Central memory CD4-positive, alpha-beta T cell (primary cell): Measurements from ENCODE around the gene CEP57.
A peak's percentile ranks its signal among the peaks of the same experiment; 100 is the strongest.

ENCODE experiments used
- DNase-seq: peaks from one replicate; pipeline ENCODE4 v3.0.0; 2022
- total RNA-seq, 3 experiments: gene quantifications; one replicate each; lab custom pipeline; 2026; lab: John Stamatoyannopoulos, UW

The CEP57 gene
- total RNA-seq: 65.9 to 136 (median 89.3) reads per million in 3 experiments

- DNase-seq: peak; percentile 94
Observed at GRCh38 chr11:95790123-95790932, at the start of gene CEP57. TSS of gene CEP57 (plus strand) at chr11:95790498. CDS start at chr11:95790699, 201 bp downstream.

GRCh38 chr11:95750101-95750500, 40.2 kb upstream of the CEP57 start:
- no peak for DNase-seq

GRCh38 chr11:95751515-95751914, 38.8 kb upstream of the CEP57 start:
- DNase-seq: no peak

DNA sequence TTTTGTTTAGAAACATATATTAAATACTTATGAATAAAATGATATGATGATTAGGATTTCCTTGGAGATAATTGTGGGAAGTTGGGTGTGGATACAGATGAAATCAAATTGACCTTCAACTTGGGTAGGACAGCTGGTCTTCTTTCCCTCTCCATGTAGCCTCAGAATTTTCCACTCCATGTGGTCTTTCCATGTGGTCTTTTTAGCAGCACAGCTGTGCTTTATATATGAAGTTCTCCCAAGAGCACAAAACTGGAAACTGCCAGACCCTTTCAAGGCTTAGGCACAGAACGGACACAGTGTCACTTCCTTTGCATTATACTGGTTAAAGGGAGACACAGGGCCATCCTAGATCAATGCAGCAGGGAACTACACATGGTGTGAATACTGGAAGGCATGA, 29.4 kb upstream of the CEP57 start:
- DNase-seq: no peak

GRCh38 chr11:95762534-95762933, 27.8 kb upstream of the CEP57 start:
- no peak for DNase-seq

GRCh38 chr11:95764267-95764898, 25.9 kb upstream of the CEP57 start:
- DNase-seq: peak; percentile 58

DNA sequence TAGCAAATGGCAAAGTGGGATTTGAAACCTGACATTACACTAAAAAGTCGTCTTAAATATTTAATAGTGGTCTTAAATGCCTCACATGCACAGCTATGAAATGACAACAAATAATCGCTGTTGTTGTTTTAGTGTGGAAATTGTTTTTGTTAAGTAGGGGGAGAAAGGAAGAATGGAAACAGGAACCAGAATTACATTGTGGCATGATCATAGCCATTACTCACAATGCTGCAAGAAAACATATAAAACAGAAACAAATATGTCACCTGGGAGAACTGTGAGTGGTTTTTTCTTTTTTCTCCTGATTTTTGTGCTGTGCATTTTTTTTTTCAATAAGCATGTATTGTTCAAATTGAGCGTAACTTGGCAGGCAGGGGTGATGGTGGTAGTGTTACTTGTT, 23.6 kb upstream of the CEP57 start:
- no peak for DNase-seq

- DNase-seq: no peak
Observed at GRCh38 chr11:95767498-95767897, 22.8 kb upstream of the CEP57 start.

DNA sequence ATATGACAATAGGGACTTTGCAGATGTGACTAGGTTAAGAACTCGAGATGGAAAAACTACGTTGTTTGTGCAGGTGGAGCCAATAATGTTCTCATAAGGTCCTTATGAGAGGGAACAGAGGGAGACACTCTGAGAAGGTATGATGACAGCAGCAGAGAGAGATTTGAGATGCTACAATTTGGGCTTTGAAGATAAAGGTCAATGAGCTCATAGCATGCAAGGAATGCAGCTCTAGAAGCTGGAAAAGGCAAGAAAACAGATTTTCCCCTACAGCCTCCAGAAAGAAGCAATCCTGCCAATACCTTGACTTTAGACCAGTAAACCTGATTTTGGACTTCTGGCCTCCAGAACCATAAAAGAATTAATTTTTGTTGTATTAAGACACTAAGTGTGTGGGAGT, 21.8 kb upstream of the CEP57 start:
- DNase-seq: no peak

DNA sequence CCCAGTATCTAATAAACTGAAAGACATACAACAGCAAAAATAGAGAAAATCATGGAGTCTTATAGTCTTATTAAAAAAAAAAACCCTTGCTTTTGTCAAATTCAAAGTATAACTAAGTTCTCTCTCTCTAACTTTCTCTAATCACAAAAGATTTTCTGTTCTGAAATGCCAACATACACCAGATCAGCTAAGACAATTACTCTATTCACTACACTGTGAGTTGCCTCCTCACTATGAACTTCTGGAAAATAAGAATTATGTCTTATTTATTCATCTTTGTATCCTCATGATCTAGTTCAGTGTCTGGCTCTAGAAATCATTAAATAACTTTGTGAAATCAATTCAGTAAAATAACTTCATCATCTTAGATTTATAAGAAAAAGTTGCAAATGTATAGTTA, 13.4 kb upstream of the CEP57 start:
- no peak for DNase-seq

- DNase-seq: no peak
Observed at GRCh38 chr11:95778699-95779098, 11.6 kb upstream of the CEP57 start.

GRCh38 chr11:95780544-95780943, 9.8 kb upstream of the CEP57 start:
- no peak for DNase-seq

DNA sequence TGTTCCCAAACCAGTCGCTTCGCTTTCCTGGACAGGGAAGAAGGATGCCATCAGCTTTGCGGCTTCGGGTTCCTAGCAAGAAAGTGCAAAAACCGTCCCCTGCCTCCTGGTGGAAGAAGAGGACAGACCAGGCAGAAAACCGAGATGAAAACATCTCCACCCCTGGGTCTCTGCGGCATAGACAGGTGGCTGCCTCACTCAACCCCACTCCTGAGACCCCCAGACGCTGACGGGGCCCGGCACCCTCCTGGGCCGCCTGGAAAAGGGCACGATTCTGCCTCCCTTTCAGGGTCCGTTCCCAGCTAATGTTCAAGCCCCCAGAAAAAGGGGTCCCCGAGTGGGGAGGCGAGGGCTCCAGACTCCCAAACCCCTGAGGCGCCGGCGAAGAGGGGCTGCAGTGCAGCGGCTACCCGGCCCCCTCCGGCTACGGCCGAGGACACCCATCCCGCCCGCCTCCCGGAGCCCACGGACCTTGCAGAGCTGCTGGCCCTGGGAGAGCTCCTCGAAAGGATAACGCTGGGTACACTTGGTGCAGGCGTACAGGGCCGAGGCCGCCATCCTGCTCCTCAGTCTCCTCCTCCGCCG, 1.3 kb upstream of the CEP57 start:
- peak; percentile 38 for DNase-seq

DNA sequence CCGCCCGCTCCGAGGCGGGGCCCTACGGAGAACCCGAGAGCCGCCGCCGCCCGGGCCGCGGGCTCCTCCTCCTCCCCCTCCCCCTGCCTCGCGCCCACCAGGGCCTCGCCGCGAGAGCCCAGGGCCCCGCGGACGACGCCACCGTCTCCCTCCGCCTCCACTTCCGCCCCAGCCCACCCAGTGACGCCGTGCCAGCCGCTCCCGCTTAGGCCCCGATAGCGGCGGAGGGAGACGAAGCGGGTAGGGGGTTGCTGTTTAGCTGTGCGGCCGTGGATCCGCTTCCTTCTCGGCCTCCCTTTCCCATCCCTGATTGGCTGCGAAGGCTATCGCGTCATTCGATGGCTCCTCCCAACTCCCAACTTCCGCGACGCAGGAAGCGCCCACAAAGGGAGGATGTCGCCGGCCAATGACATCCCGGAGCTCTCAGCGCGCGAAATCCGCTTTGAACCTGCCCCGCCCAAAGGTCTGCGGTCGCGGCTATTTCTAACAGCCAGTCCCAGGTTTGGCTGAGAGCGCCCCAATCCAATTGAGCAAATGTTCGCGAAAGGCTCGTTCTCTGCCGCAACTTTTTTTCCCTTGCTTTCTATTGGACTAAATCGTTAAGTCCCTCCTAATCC, 684 bp upstream of the CEP57 start, which contains the start of gene FAM76B:
FAM76B (minus strand) TSS at position 277 of the 617 bp plus-strand sequence. CDS start 304 bp downstream, outside the sequence.
- peak; percentile 99 for DNase-seq

GRCh38 chr11:95790933-95791708, 823 bp downstream of the CEP57 start:
- DNase-seq: peak; percentile 34

- DNase-seq: no peak
Observed at GRCh38 chr11:95791709-95792033, 1.4 kb downstream of the CEP57 start.

DNA sequence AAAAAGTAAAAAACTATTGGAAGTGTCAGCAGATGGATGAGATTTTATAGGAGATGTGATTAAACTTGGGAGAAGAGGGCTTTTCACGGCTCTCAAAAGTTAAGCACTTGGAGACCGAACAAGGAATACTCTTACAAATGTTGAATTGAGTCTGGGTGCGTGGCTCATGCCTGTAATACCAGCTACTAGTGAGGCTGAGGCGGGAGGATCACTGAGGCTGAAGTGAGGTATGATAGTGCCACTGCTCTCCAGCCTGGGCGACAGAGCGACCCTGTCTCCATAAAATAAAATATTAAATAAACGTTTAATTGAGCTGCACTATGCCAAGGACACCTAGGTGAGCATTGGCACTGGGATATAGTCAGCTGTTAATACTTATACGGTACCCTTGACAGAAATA, 1.9 kb downstream of the CEP57 start:
- DNase-seq: no peak

- no peak for DNase-seq
Observed at GRCh38 chr11:95792700-95793099, 2.4 kb downstream of the CEP57 start.

- no peak for DNase-seq
Observed at GRCh38 chr11:95793116-95793515, 2.8 kb downstream of the CEP57 start.

DNA sequence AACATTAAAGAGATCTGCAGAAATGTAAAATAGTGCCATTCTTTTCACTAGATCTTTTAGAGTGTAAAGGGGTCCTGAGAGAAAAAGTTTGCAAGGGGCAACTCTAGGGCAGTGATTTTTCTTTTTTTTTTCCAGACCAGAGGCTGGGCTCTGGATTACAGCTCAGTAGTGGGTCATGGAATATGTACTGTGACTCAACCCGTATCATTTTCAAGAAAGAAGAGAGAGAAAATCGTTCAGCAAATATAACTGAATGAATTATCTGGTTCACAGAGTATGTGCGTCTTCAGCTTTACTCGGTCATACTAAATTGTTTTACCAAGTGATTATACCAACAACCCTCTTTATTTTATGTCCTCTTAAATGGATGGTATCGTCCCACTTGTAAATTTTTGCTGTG, 3.8 kb downstream of the CEP57 start:
- DNase-seq: no peak

GRCh38 chr11:95795627-95796295, 5.5 kb downstream of the CEP57 start:
- no peak for DNase-seq

- no peak for DNase-seq
Observed at GRCh38 chr11:95796501-95796900, 6.2 kb downstream of the CEP57 start.
